Lower leg skin (tissue), 3 donors: Measurements from ENCODE around the gene CNTFR.

ENCODE experiments used
- POLR2A ChIP-seq, 2 donors: fragments of 450-650 bp; IDR thresholded peaks; one replicate each; pipeline ENCODE4 v1.6.1; 2016 to 2017; ENCODE audit warnings: antibody characterized with exemption in 2 of 2, mild to moderate bottlenecking in 1 of 2, moderate library complexity in 1 of 2
- TF ChIP-seq, protein P1 (sequence below), 3 donors: fragments of 450-650 bp; IDR thresholded peaks; one replicate each; pipeline ENCODE4 v1.5.1; 2016; ENCODE audit warnings: antibody characterized with exemption in 3 of 3, mild to moderate bottlenecking in 3 of 3, moderate library complexity in 2 of 3

DNA sequence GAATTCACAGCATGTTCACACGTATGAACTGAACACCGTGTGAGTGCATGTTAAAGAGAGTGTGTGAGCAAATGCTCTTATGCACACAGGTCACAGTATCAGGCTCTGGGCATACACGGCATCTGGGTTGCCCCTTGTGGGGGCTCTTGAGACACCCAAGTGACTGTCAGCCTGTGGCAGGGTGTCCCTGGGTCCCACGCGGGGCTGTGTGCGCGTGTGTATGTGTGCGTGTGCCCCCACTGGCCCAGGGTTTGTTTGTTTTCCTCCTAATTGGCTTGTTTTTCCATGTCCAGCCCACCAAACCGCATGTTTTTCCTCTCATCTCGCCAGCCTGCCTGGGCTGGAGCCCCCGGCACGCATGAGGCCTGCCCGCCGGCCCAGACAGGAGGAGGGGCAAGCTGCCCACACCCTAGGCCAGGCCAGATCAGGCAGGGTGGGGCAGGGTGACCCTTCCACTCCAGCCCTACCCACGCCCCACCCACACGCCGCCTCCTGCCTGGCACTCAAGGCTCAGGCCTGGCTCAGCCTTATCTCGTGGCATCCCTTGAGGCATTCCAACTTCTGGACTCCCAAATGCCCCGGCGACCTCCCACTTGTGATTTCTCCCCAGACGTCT lies 28.8 kb downstream of the CNTFR start:
- TF ChIP-seq, protein P1, sequence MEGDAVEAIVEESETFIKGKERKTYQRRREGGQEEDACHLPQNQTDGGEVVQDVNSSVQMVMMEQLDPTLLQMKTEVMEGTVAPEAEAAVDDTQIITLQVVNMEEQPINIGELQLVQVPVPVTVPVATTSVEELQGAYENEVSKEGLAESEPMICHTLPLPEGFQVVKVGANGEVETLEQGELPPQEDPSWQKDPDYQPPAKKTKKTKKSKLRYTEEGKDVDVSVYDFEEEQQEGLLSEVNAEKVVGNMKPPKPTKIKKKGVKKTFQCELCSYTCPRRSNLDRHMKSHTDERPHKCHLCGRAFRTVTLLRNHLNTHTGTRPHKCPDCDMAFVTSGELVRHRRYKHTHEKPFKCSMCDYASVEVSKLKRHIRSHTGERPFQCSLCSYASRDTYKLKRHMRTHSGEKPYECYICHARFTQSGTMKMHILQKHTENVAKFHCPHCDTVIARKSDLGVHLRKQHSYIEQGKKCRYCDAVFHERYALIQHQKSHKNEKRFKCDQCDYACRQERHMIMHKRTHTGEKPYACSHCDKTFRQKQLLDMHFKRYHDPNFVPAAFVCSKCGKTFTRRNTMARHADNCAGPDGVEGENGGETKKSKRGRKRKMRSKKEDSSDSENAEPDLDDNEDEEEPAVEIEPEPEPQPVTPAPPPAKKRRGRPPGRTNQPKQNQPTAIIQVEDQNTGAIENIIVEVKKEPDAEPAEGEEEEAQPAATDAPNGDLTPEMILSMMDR (IDR thresholded peaks at IDR 0.05): no peak
- TF ChIP-seq POLR2A (IDR thresholded peaks at IDR 0.05): no peak
